MV-4-11 (cell line): ENCODE measurements around the gene RLN2.

ENCODE experiments used
- DNase-seq: peaks from one replicate; lab custom pipeline; 2025; lab: John Stamatoyannopoulos, UW

Gene RLN2

GRCh38 chr9:5265939-5266338, 38.6 kb downstream of the RLN2 start:
- DNase-seq, result no peak

GRCh38 chr9:5264219-5264595, 40.3 kb downstream of the RLN2 start:
- DNase-seq, result no peak

- DNase-seq, result no peak
Measured at GRCh38 chr9:5263351-5264218, 40.9 kb downstream of the RLN2 start.
